HCT116 (cell line): Measurements from ENCODE around the gene PIPOX.

Experiments used
- EGR1 ChIP-seq: IDR thresholded peaks from 2 replicates; pipeline ENCODE4 v1.6.1; 2012; ENCODE audit warnings: low read depth
- EZH2phosphoT487 ChIP-seq: fragments of 200-600 bp; IDR thresholded peaks from 2 replicates; pipeline ENCODE4 v1.6.1; 2018; ENCODE audit warnings: antibody characterized with exemption, borderline replicate concordance
- JUND ChIP-seq: IDR thresholded peaks from 2 replicates; pipeline ENCODE4 v1.6.1; 2012
- POLR2A ChIP-seq: IDR thresholded peaks from 2 replicates; pipeline ENCODE4 v1.7.0; 2011; ENCODE audit warnings: borderline replicate concordance; ENCODE audit not compliant: insufficient read depth, insufficient read length; ENCODE audit errors: extremely low read depth
- POLR2AphosphoS5 ChIP-seq: IDR thresholded peaks from 2 replicates; pipeline ENCODE4 v1.6.1; 2011; ENCODE audit warnings: mild to moderate bottlenecking, low read depth, low read length, moderate library complexity
- SIN3A ChIP-seq: IDR thresholded peaks from 2 replicates; pipeline ENCODE4 v1.6.1; 2012; ENCODE audit warnings: low read depth
- TF ChIP-seq, protein P1 (sequence below): IDR thresholded peaks from 2 replicates; pipeline ENCODE4 v1.6.1; 2012; ENCODE audit warnings: low read depth
- TF ChIP-seq, protein P2 (sequence below), 3 experiments: fragments of 200-600 bp in 1 of 3; sonication (generic) in 1 of 3; IDR thresholded peaks in 2 of 3; conservative IDR thresholded peaks in 1 of 3; 2 replicates each; pipeline ENCODE4 v1.5.1; 2012 to 2017; ENCODE audit warnings: low read depth in 2 of 3, low read length in 2 of 3, antibody characterized with exemption in 1 of 3, borderline replicate concordance in 1 of 3, control low read depth in 1 of 3, mild to moderate bottlenecking in 1 of 3, mixed read lengths in 1 of 3, mixed run types in 1 of 3, moderate library complexity in 1 of 3; ENCODE audit not compliant: insufficient read depth in 1 of 3
- TF ChIP-seq, protein P3 (sequence below): IDR thresholded peaks from 2 replicates; pipeline ENCODE4 v1.6.1; 2011; ENCODE audit warnings: mild to moderate bottlenecking, low read length, moderate library complexity; ENCODE audit not compliant: insufficient replicate concordance; ENCODE audit errors: extremely low read depth

DNA sequence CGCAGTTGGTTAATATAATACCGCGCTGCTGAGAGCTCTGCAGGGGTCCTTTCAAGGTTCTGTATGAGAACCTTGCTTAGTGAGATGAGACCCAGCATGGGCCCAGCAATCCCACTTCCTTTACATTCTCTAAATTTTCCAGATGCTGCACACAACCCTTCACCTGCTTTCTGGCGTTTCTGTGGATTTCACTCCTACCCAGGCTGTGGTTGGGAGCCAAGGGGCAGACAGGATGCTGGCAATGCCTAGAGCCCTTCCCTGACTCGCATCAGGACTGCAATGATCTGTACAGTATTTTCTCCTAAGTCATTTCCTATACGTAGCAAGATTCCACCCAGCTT is 10.1 kb upstream of the PIPOX start:
- TF ChIP-seq SIN3A (no peak), POLR2AphosphoS5 (no peak), POLR2A (no peak), EZH2phosphoT487 (no peak), JUND (no peak), EGR1 (no peak)
- TF ChIP-seq, protein P1, sequence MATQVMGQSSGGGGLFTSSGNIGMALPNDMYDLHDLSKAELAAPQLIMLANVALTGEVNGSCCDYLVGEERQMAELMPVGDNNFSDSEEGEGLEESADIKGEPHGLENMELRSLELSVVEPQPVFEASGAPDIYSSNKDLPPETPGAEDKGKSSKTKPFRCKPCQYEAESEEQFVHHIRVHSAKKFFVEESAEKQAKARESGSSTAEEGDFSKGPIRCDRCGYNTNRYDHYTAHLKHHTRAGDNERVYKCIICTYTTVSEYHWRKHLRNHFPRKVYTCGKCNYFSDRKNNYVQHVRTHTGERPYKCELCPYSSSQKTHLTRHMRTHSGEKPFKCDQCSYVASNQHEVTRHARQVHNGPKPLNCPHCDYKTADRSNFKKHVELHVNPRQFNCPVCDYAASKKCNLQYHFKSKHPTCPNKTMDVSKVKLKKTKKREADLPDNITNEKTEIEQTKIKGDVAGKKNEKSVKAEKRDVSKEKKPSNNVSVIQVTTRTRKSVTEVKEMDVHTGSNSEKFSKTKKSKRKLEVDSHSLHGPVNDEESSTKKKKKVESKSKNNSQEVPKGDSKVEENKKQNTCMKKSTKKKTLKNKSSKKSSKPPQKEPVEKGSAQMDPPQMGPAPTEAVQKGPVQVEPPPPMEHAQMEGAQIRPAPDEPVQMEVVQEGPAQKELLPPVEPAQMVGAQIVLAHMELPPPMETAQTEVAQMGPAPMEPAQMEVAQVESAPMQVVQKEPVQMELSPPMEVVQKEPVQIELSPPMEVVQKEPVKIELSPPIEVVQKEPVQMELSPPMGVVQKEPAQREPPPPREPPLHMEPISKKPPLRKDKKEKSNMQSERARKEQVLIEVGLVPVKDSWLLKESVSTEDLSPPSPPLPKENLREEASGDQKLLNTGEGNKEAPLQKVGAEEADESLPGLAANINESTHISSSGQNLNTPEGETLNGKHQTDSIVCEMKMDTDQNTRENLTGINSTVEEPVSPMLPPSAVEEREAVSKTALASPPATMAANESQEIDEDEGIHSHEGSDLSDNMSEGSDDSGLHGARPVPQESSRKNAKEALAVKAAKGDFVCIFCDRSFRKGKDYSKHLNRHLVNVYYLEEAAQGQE = no peak
- TF ChIP-seq, protein P2, sequence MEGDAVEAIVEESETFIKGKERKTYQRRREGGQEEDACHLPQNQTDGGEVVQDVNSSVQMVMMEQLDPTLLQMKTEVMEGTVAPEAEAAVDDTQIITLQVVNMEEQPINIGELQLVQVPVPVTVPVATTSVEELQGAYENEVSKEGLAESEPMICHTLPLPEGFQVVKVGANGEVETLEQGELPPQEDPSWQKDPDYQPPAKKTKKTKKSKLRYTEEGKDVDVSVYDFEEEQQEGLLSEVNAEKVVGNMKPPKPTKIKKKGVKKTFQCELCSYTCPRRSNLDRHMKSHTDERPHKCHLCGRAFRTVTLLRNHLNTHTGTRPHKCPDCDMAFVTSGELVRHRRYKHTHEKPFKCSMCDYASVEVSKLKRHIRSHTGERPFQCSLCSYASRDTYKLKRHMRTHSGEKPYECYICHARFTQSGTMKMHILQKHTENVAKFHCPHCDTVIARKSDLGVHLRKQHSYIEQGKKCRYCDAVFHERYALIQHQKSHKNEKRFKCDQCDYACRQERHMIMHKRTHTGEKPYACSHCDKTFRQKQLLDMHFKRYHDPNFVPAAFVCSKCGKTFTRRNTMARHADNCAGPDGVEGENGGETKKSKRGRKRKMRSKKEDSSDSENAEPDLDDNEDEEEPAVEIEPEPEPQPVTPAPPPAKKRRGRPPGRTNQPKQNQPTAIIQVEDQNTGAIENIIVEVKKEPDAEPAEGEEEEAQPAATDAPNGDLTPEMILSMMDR (IDR thresholded peaks at IDR 0.05 in 2 of 3, conservative IDR thresholded peaks at IDR 0.05 in 1 of 3; ENCODE audit: borderline replicate concordance in 1 of 3, insufficient read depth in 1 of 3, low read depth in 2 of 3, low read length in 2 of 3) = no peak
- TF ChIP-seq, protein P3, sequence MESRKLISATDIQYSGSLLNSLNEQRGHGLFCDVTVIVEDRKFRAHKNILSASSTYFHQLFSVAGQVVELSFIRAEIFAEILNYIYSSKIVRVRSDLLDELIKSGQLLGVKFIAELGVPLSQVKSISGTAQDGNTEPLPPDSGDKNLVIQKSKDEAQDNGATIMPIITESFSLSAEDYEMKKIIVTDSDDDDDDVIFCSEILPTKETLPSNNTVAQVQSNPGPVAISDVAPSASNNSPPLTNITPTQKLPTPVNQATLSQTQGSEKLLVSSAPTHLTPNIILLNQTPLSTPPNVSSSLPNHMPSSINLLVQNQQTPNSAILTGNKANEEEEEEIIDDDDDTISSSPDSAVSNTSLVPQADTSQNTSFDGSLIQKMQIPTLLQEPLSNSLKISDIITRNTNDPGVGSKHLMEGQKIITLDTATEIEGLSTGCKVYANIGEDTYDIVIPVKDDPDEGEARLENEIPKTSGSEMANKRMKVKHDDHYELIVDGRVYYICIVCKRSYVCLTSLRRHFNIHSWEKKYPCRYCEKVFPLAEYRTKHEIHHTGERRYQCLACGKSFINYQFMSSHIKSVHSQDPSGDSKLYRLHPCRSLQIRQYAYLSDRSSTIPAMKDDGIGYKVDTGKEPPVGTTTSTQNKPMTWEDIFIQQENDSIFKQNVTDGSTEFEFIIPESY = no peak
